Esophagus squamous epithelium (tissue), 4 donors: ENCODE results near the gene UBE2D1.

ENCODE experiments used
- POLR2A ChIP-seq, 4 donors: fragments of 450-650 bp; IDR thresholded peaks; one replicate each; pipeline ENCODE4 v1.6.1; 2017; ENCODE audit warnings: antibody characterized with exemption in 4 of 4, mild to moderate bottlenecking in 4 of 4, moderate library complexity in 3 of 4
- TF ChIP-seq, protein P1 (sequence below), 6 experiments: fragments of 450-650 bp in 4 of 6; fragments of 200-600 bp in 2 of 6; sonication (generic) in 2 of 6; IDR thresholded peaks; one replicate each; pipeline ENCODE4 v1.5.1; 2016 to 2019; ENCODE audit warnings: antibody characterized with exemption in 6 of 6, mild to moderate bottlenecking in 4 of 6, moderate library complexity in 4 of 6

DNA sequence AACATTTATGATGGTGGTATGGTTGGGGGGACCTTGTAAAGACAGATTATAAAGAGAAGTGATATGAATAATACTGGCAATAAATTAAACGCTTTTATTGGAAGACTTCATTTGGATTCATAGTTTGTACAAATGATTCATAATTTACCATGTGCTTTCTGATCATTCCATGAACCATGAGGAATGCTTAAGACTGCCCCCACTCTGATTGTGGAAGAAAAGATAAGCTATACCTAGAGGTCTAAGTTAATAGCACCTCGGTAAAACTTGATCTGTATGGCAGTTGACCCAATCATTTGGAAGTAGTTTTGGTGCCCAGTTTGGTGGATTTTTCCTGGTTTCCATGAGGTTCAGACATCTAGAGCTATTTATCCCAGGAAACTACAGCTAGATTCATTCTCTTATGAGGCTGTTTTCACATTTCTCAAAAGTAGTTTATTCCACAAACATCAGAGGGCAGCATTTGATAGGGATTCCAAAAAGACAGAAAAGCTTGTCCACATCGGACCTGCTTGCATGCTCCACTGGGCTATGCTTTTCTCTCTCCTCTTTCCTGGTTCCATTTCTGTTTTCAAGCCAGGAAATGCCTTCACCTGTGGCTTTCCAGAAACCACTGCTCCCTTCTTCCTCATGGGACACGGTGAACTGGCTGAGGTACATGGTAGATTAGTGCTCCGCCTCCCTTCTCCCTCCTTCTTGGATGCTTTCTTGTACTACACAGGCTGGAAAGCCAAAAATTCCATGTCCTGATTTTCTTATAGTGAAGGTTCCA, 79.7 kb downstream of the UBE2D1 start:
- TF ChIP-seq, protein P1, sequence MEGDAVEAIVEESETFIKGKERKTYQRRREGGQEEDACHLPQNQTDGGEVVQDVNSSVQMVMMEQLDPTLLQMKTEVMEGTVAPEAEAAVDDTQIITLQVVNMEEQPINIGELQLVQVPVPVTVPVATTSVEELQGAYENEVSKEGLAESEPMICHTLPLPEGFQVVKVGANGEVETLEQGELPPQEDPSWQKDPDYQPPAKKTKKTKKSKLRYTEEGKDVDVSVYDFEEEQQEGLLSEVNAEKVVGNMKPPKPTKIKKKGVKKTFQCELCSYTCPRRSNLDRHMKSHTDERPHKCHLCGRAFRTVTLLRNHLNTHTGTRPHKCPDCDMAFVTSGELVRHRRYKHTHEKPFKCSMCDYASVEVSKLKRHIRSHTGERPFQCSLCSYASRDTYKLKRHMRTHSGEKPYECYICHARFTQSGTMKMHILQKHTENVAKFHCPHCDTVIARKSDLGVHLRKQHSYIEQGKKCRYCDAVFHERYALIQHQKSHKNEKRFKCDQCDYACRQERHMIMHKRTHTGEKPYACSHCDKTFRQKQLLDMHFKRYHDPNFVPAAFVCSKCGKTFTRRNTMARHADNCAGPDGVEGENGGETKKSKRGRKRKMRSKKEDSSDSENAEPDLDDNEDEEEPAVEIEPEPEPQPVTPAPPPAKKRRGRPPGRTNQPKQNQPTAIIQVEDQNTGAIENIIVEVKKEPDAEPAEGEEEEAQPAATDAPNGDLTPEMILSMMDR (IDR thresholded peaks at IDR 0.05) = peak in 2 of 6 experiments; percentile 7 to 14
- TF ChIP-seq POLR2A (IDR thresholded peaks at IDR 0.05) = no peak
